Testis (tissue), 2 donors: ENCODE results near the gene FRMD3.

Source experiments
- CTCF ChIP-seq, 3 experiments: fragments of 450-650 bp in 2 of 3; fragments of 200-600 bp in 1 of 3; sonication (generic) in 1 of 3; IDR thresholded peaks; one replicate each; pipeline ENCODE4 v1.5.1; 2016 to 2019; ENCODE audit warnings: antibody characterized with exemption in 3 of 3, mild to moderate bottlenecking in 2 of 3, moderate library complexity in 1 of 3
- POLR2A ChIP-seq: fragments of 450-650 bp; IDR thresholded peaks from one replicate; pipeline ENCODE4 v1.6.1; 2017; ENCODE audit warnings: antibody characterized with exemption, mild to moderate bottlenecking, moderate library complexity

GRCh38 chr9:83484990-83485389, 53.2 kb downstream of the FRMD3 start:
- TF ChIP-seq CTCF (IDR thresholded peaks at IDR 0.05) (no peak), POLR2A (no peak)
